Osteoblast (primary cell): ENCODE results near the gene MAPRE2. TPM values are rescaled to one million over a fixed set of nuclear protein-coding genes. Genes with fewer than 3 reads are reported as not detected.

Experiments
- DNase-seq: peaks from one replicate; pipeline ENCODE4 v3.0.0; 2011; ENCODE audit warnings: low spot score, mixed read lengths; ENCODE audit not compliant: insufficient read length; ENCODE audit errors: missing footprints
- H2AFZ ChIP-seq: 2 replicates; pipeline ENCODE4 v1.6.0; 2011; ENCODE audit warnings: mild to moderate bottlenecking, low read length
- H3K27ac ChIP-seq: 2 replicates; pipeline ENCODE4 v1.5.1; 2011; ENCODE audit warnings: mild to moderate bottlenecking, low read depth, low read length, moderate library complexity
- H3K27me3 ChIP-seq: 2 replicates; pipeline ENCODE4 v1.6.0; 2012; ENCODE audit warnings: mild to moderate bottlenecking, control low read depth, inconsistent platforms, low read length, moderate library complexity; ENCODE audit not compliant: insufficient read depth
- H3K36me3 ChIP-seq: 2 replicates; pipeline ENCODE4 v1.5.1; 2011; ENCODE audit warnings: mild to moderate bottlenecking, low read length, control low read depth, moderate library complexity; ENCODE audit not compliant: insufficient read depth
- H3K4me1 ChIP-seq: 2 replicates; pipeline ENCODE4 v1.5.1; 2011; ENCODE audit warnings: mild to moderate bottlenecking, low read length, control low read depth, moderate library complexity; ENCODE audit not compliant: insufficient read depth
- H3K4me2 ChIP-seq: 2 replicates; pipeline ENCODE4 v1.6.0; 2011; ENCODE audit warnings: mild to moderate bottlenecking, low read length; ENCODE audit not compliant: insufficient read depth
- H3K4me3 ChIP-seq: fragments of 200-600 bp; sonication (generic); 3 replicates; pipeline ENCODE4 v1.5.1; 2012; ENCODE audit warnings: mild to moderate bottlenecking, low read length, inconsistent platforms; ENCODE audit not compliant: insufficient read depth
- H3K79me2 ChIP-seq: 2 replicates; pipeline ENCODE4 v1.6.0; 2012; ENCODE audit warnings: mild to moderate bottlenecking, low read length, control low read depth, inconsistent platforms; ENCODE audit not compliant: insufficient read depth
- H3K9me3 ChIP-seq: 2 replicates; pipeline ENCODE4 v1.5.1; 2011; ENCODE audit warnings: low read depth, low read length, control low read depth
- H4K20me1 ChIP-seq: 2 replicates; pipeline ENCODE4 v1.6.0; 2012; ENCODE audit warnings: mild to moderate bottlenecking, low read length, control low read depth; ENCODE audit not compliant: insufficient read depth
- CTCF ChIP-seq: IDR thresholded peaks from 2 replicates; pipeline ENCODE4 v1.5.1; 2011; ENCODE audit warnings: mild to moderate bottlenecking, low read depth, low read length, moderate library complexity; ENCODE audit errors: extremely low read depth
- small RNA-seq: library from RNA; depleted of rRNA; stranded (forward); fragments of <200 nt; gene quantifications from one replicate; pipeline ENCODE3, GENCODE V24; 2012
- total RNA-seq: library from RNA; depleted of rRNA; stranded (reverse); fragments of >200 nt; gene quantifications from 2 replicates; pipeline ENCODE4 v1.2.3, GENCODE V29; 2012

MAPRE2 gene
- total RNA-seq, 1 donor, result 21.7 TPM

- Histone ChIP-seq H3K27ac (no peak overlapping the region), H2AFZ (no peak overlapping the region), H3K9me3 (no peaks in the 10 kb centered on the region), H3K27me3 (peaks cover 6% of the 10 kb centered on the region), H3K4me3 (no peak overlapping the region), H3K4me2 (no peak overlapping the region), H3K36me3 (no peaks in the 10 kb centered on the region), H4K20me1 (no peaks in the 10 kb centered on the region), H3K4me1 (no peaks in the 10 kb centered on the region), H3K79me2 (no peaks in the 10 kb centered on the region)
- no peak for TF ChIP-seq CTCF
- no peak for DNase-seq
These were observed 148.3 kb downstream of the MAPRE2 start for GRCh38 chr18:35189510-35189909.

GRCh38 chr18:35190948-35191697, 149.9 kb downstream of the MAPRE2 start:
- Histone ChIP-seq H3K36me3 (no peaks in the 10 kb centered on the region), H2AFZ (no peak overlapping the region), H3K27ac (no peak overlapping the region), H3K79me2 (no peaks in the 10 kb centered on the region), H3K4me1 (no peaks in the 10 kb centered on the region), H3K4me2 (no peak overlapping the region), H3K27me3 (no peaks in the 10 kb centered on the region), H3K4me3 (no peak overlapping the region), H4K20me1 (no peaks in the 10 kb centered on the region), H3K9me3 (no peaks in the 10 kb centered on the region)
- no peak for DNase-seq
- no peak for TF ChIP-seq CTCF

GRCh38 chr18:35191698-35192025, 150.4 kb downstream of the MAPRE2 start:
- Histone ChIP-seq H3K27me3 (no peaks in the 10 kb centered on the region), H3K4me2 (no peak overlapping the region), H4K20me1 (no peaks in the 10 kb centered on the region), H3K4me3 (no peak overlapping the region), H2AFZ (no peak overlapping the region), H3K4me1 (no peaks in the 10 kb centered on the region), H3K79me2 (no peaks in the 10 kb centered on the region), H3K36me3 (no peaks in the 10 kb centered on the region), H3K27ac (no peak overlapping the region), H3K9me3 (no peaks in the 10 kb centered on the region)
- DNase-seq, result no peak
- TF ChIP-seq CTCF, result no peak

GRCh38 chr18:35192415-35192814, 151.2 kb downstream of the MAPRE2 start:
- Histone ChIP-seq H2AFZ (no peak overlapping the region), H3K4me1 (no peaks in the 10 kb centered on the region), H3K9me3 (no peaks in the 10 kb centered on the region), H4K20me1 (no peaks in the 10 kb centered on the region), H3K27me3 (no peaks in the 10 kb centered on the region), H3K4me2 (no peak overlapping the region), H3K4me3 (no peak overlapping the region), H3K79me2 (no peaks in the 10 kb centered on the region), H3K27ac (no peak overlapping the region), H3K36me3 (no peaks in the 10 kb centered on the region)
- DNase-seq, result no peak
- no peak for TF ChIP-seq CTCF

Small RNAs within 50 kb of the gene (small RNA-seq; reads per million reads assigned to genes)
- gene AC015967.2, result not detected

Other genes starting within 250 kb of the MAPRE2 start
- 13.0 and 14.1 TPM in 2 replicates for gene ZNF397, start 199.6 kb downstream of the MAPRE2 start, total RNA-seq
- 16.6 and 17.7 TPM in 2 replicates for gene ZSCAN30, start 248.8 kb downstream of the MAPRE2 start, total RNA-seq